HepG2 (cell line): ENCODE results near the gene LINS1. TPM values are rescaled to one million over a fixed set of nuclear protein-coding genes. Genes with fewer than 3 reads are reported as not detected.

Experiments
- ATAC-seq: fragments of 200-7000 bp; cut with Tn5 transposase; 3 replicates; pipeline ENCODE4 v1.9.1; 2020; ENCODE audit warnings: mild to moderate bottlenecking, moderate library complexity
- Bru-seq: library from RNA; stranded (reverse); fragments of 400-500 nt; gene quantifications from one replicate; lab custom pipeline; 2021; lab: Mats Ljungman, UMichigan
- BruChase-seq, 2 experiments: library from RNA; stranded (reverse); fragments of 400-500 nt; gene quantifications; one replicate each; lab custom pipeline; 2021; lab: Mats Ljungman, UMichigan
- BruUV-seq: library from RNA; stranded (reverse); fragments of 400-500 nt; replicated peaks from 2 replicates; lab custom pipeline; 2021; lab: Mats Ljungman, UMichigan
- CTCF ChIA-PET: fragments of 300-600 bp; formaldehyde crosslinking; extraction: SDS; loops from one replicate; lab custom pipeline; 2021; ENCODE audit warnings: low total read pairs, inconsistent platforms, low intra/inter-chr PET ratio; lab: Yijun Ruan, JAX
- POLR2A ChIA-PET: fragments of 350-600 bp; sonication (Branson Sonifier 250); formaldehyde crosslinking; loops from one replicate; lab custom pipeline; 2020; ENCODE audit warnings: antibody characterized with exemption, inconsistent platforms; lab: Yijun Ruan, JAX
- DNase-seq: peaks from one replicate; pipeline ENCODE4 v3.0.0-alpha.2; 2015; ENCODE audit warnings: low spot score
- FAIRE-seq: peaks from 3 replicates; lab custom pipeline; 2011; peaks lifted over from hg19 to GRCh38; lab: Jason Lieb, UNC
- H2AFZ ChIP-seq: one replicate; pipeline ENCODE4 v1.6.1; 2011; ENCODE audit warnings: low read length, inconsistent platforms
- H3K27ac ChIP-seq: fragments of 300-600 bp; 3 replicates; pipeline ENCODE4 v1.8.0; 2011; ENCODE audit warnings: mixed run types, mild to moderate bottlenecking, mixed read lengths, low read length, inconsistent platforms; ENCODE audit not compliant: insufficient read depth; ENCODE audit errors: extremely low read length
- H3K27me3 ChIP-seq, 2 experiments: fragments of 200-600 bp in 1 of 2; 2 replicates in 1 of 2; 3 replicates in 1 of 2; pipeline versions ENCODE4 v1.6.0 to v1.8.0; 2011; ENCODE audit warnings: low read length in 2 of 2, mild to moderate bottlenecking in 2 of 2, moderate library complexity in 2 of 2, inconsistent platforms in 1 of 2; ENCODE audit not compliant: insufficient read depth in 2 of 2, control insufficient read depth in 1 of 2
- H3K36me3 ChIP-seq, 2 experiments: fragments of 200-600 bp in 1 of 2; replicated peaks in 1 of 2; 2 replicates in 1 of 2; 3 replicates in 1 of 2; pipeline versions ENCODE4 v1.5.1 to v1.8.0; 2011; ENCODE audit warnings: low read length in 2 of 2, inconsistent platforms in 1 of 2; ENCODE audit not compliant: insufficient read depth in 2 of 2, control insufficient read depth in 1 of 2
- H3K4me1 ChIP-seq: 2 replicates; pipeline ENCODE4 v1.5.1; 2012; ENCODE audit warnings: low read length, inconsistent platforms; ENCODE audit not compliant: insufficient read depth
- H3K4me2 ChIP-seq: 2 replicates; pipeline ENCODE4 v1.6.0; 2011; ENCODE audit warnings: low read depth, low read length, inconsistent platforms
- H3K4me3 ChIP-seq, 3 experiments: fragments of 200-600 bp in 1 of 3; sonication (generic), shearing (Covaris generic) in 1 of 3; replicated peaks in 1 of 3; 2 replicates each; pipeline ENCODE4 v1.5.1; 2011 to 2016; ENCODE audit warnings: low read length in 3 of 3, inconsistent platforms in 2 of 3, low read depth in 2 of 3, mild to moderate bottlenecking in 2 of 3, control low read depth in 1 of 3, mixed read lengths in 1 of 3; ENCODE audit not compliant: insufficient read depth in 1 of 3
- H3K79me2 ChIP-seq: one replicate; pipeline ENCODE4 v1.6.1; 2011; ENCODE audit warnings: low read length, inconsistent platforms; ENCODE audit not compliant: insufficient read depth
- H3K9ac ChIP-seq: 2 replicates; pipeline ENCODE4 v1.6.0; 2011; ENCODE audit warnings: mild to moderate bottlenecking, low read depth, low read length, inconsistent platforms; ENCODE audit not compliant: insufficient read depth
- H3K9me3 ChIP-seq: 2 replicates; pipeline ENCODE4 v1.5.1; 2012; ENCODE audit warnings: mild to moderate bottlenecking, low read length
- H4K20me1 ChIP-seq: 2 replicates; pipeline ENCODE4 v1.6.0; 2011; ENCODE audit warnings: inconsistent platforms, mild to moderate bottlenecking, low read length, moderate library complexity; ENCODE audit not compliant: insufficient read depth
- BCL6 ChIP-seq: IDR thresholded peaks from 2 replicates; pipeline ENCODE4 v1.6.1; 2016; ENCODE audit warnings: missing genetic modification reagents, missing compliant biosample characterization
- ERF ChIP-seq: IDR thresholded peaks from 2 replicates; pipeline ENCODE4 v1.6.1; 2018; ENCODE audit warnings: missing biosample characterization, missing genetic modification reagents
- HNRNPLL ChIP-seq: fragments of 200-400 bp; formaldehyde crosslinking; IDR thresholded peaks from 2 replicates; pipeline ENCODE4 v1.6.1; 2017; ENCODE audit warnings: mild to moderate bottlenecking, low read depth, low read length; ENCODE audit not compliant: poor library complexity, severe bottlenecking
- JUN ChIP-seq: sonication (generic); formaldehyde crosslinking; IDR thresholded peaks from 2 replicates; pipeline ENCODE4 v1.4.0; 2020; ENCODE audit warnings: mild to moderate bottlenecking, missing genetic modification reagents
- KLF13 ChIP-seq: sonication (generic); formaldehyde crosslinking; IDR thresholded peaks from 2 replicates; pipeline ENCODE4 v1.4.0; 2020; ENCODE audit warnings: mild to moderate bottlenecking, missing genetic modification reagents
- KMT2A ChIP-seq: sonication (generic); formaldehyde crosslinking; IDR thresholded peaks from 2 replicates; pipeline ENCODE4 v1.4.0; 2020; ENCODE audit warnings: missing genetic modification reagents
- RFXAP ChIP-seq: sonication (generic); formaldehyde crosslinking; IDR thresholded peaks from 2 replicates; pipeline ENCODE4 v1.4.0; 2020; ENCODE audit warnings: missing genetic modification reagents, borderline replicate concordance
- SMAD3 ChIP-seq: sonication (generic); formaldehyde crosslinking; IDR thresholded peaks from 2 replicates; pipeline ENCODE4 v1.4.0; 2020; ENCODE audit warnings: missing genetic modification reagents
- U2AF1 ChIP-seq: fragments of 200-400 bp; formaldehyde crosslinking; optimal IDR thresholded peaks from 2 replicates; pipeline ENCODE3; 2017; ENCODE audit warnings: mild to moderate bottlenecking, low read depth, low read length
- ZMYM2 ChIP-seq: sonication (generic); formaldehyde crosslinking; IDR thresholded peaks from 2 replicates; pipeline ENCODE4 v1.8.0; 2022; ENCODE audit warnings: mild to moderate bottlenecking, missing genetic modification reagents
- ZNF430 ChIP-seq: sonication (generic); formaldehyde crosslinking; IDR thresholded peaks from 2 replicates; pipeline ENCODE4 v1.9.0; 2021; ENCODE audit warnings: mild to moderate bottlenecking, missing genetic modification reagents
- ZNF550 ChIP-seq: sonication (generic); formaldehyde crosslinking; IDR thresholded peaks from 2 replicates; pipeline ENCODE4 v1.4.0; 2020; ENCODE audit warnings: mild to moderate bottlenecking, missing genetic modification reagents, borderline replicate concordance
- ZNF749 ChIP-seq: sonication (generic); formaldehyde crosslinking; IDR thresholded peaks from 2 replicates; pipeline ENCODE4 v1.8.0; 2022; ENCODE audit warnings: mild to moderate bottlenecking, missing genetic modification reagents, moderate library complexity, borderline replicate concordance
- ZNF879 ChIP-seq: sonication (generic); formaldehyde crosslinking; IDR thresholded peaks from 2 replicates; pipeline ENCODE4 v1.8.1; 2023; ENCODE audit warnings: missing genetic modification reagents
- WGBS: methylation state at CpG from one replicate; pipeline ENCODE4 v1.1.6; 2017; ENCODE audit warnings: low lambda C conversion rate; 5-methylcytosine and 5-hydroxymethylcytosine counted together
- in situ Hi-C: cut with HindIII; loops from 2 replicates; pipeline ENCODE4 v1.10.0; 2017; ENCODE audit warnings: low pct_unique_long_range_greater_than_20kb; ENCODE audit not compliant: extremely low pct_ligation_motif_present
- intact Hi-C: fragments of 100-400 bp; cut with micrococcal nuclease; formaldehyde crosslinking; loops from one replicate; pipeline ENCODE4 v1.10.0; 2022; ENCODE audit not compliant: unreplicated experiment
- long read RNA-seq, 2 experiments: library from RNA in 1 of 2; library from polyadenylated mRNA in 1 of 2; stranded (forward) in 1 of 2; unstranded in 1 of 2; transcript quantifications; one replicate each; pipeline ENCODE4 v2.0.0, GENCODE V29; 2019 to 2022
- polyA minus RNA-seq, 3 experiments: library from RNA; depleted of rRNA, polyadenylated mRNA; stranded (reverse); fragments of >200 nt; gene quantifications; 2 replicates each; pipeline ENCODE4 v1.2.3, GENCODE V29; 2011; ENCODE audit warnings: low replicate concordance in 1 of 3
- polyA plus RNA-seq, 8 experiments: library from polyadenylated mRNA; depleted of rRNA in 3 of 8; stranded (reverse) in 7 of 8; unstranded in 1 of 8; fragments of >200 nt; fragmentation: Illumina TruSeq in 4 of 8; extraction: Trizol in 4 of 8; gene quantifications; 2 replicates each; pipeline versions ENCODE4 v1.2.1 to v1.2.3, GENCODE V29; 2011 to 2016; ENCODE audit warnings: low read depth in 4 of 8, missing spikeins in 1 of 8, mixed read lengths in 1 of 8; ENCODE audit not compliant: insufficient read depth in 1 of 8
- total RNA-seq, 5 experiments: library from RNA; depleted of rRNA; stranded (reverse); fragments of >200 nt; fragmentation: Illumina TruSeq; extraction: Trizol; gene quantifications; 2 replicates each; pipeline ENCODE4 v1.2.3, GENCODE V29; 2016; ENCODE audit warnings: low read depth in 1 of 5
- TF ChIP-seq, protein P1 (sequence below): sonication (generic); formaldehyde crosslinking; IDR thresholded peaks from 2 replicates; pipeline ENCODE4 v1.4.0; 2020; ENCODE audit warnings: mild to moderate bottlenecking, missing genetic modification reagents

LINS1 gene, protein sequence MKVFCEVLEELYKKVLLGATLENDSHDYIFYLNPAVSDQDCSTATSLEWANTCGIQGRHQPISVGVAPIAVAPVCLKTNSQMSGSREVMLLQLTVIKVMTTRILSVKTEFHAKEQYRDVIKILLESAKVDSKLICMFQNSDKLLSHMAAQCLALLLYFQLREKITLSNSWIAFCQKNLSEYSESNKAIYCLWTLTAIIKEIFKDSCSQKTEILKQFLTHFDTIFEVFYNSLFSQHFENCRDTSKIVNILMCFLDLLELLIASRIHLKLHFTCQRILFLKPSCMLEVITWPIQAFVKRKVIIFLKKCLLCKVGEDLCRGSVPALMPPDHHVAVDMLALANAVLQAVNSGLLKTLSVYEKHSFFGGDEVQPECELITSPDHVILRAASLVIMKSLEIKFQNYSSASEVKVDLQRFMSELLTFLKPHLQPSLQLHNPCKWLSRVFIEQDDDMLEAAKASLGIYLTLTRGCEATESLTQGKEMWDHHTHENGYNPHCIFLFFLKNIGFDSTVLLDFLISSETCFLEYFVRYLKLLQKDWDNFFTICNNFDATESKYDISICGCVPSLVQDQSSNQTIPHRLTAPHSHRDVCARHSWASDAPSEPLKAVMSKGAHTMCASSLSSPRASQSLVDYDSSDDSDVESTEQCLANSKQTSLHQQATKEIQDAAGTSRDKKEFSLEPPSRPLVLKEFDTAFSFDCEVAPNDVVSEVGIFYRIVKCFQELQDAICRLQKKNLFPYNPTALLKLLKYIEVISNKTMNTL
- total RNA-seq (2016; rRNA removed; fragmentation: Illumina TruSeq; extraction: Trizol) (9.6 and 10.4 TPM in 2 replicates), polyA plus RNA-seq (2011; rRNA removed) (9.8 and 10.0 TPM in 2 replicates), polyA minus RNA-seq (2011; rRNA and poly(A)+ RNA removed; ENCODE audit: low replicate concordance) (13.1 and 33.6 TPM in 2 replicates), Bru-seq, nascent RNA (percentile 63 among the genes with signal in this experiment), BruChase-seq, experiment 1, labeled RNA remaining after a 6-hour chase (percentile 59 among the genes with signal in this experiment), BruChase-seq, experiment 2, labeled RNA remaining after a 2-hour chase (percentile 64 among the genes with signal in this experiment)
- 3.5 and 5.2 TPM in 2 replicates for total RNA-seq (2016; cell fraction: cytosol; rRNA removed; fragmentation: Illumina TruSeq; extraction: Trizol; ENCODE audit: low read depth)
- 9.2 and 9.9 TPM in 2 replicates for total RNA-seq (2016; cell fraction: insoluble cytoplasmic fraction; rRNA removed; fragmentation: Illumina TruSeq; extraction: Trizol)
- total RNA-seq (2016; cell fraction: membrane; rRNA removed; fragmentation: Illumina TruSeq; extraction: Trizol) = 3.2 and 5.2 TPM in 2 replicates
- total RNA-seq (2016; cell fraction: nucleus; rRNA removed; fragmentation: Illumina TruSeq; extraction: Trizol) = 24.6 and 32.3 TPM in 2 replicates
- 1.6 and 3.0 TPM in 2 replicates for polyA plus RNA-seq (2011; cell fraction: cytosol; rRNA removed)
- polyA plus RNA-seq (2011; cell fraction: nucleus; rRNA removed) = 13.4 and 14.4 TPM in 2 replicates
- 3.9 and 4.8 TPM in 2 replicates for polyA plus RNA-seq (2012)
- 0.54 and 1.7 TPM in 2 replicates for polyA plus RNA-seq (2016; cell fraction: cytosol; fragmentation: Illumina TruSeq; extraction: Trizol; ENCODE audit: low read depth)
- 6.5 and 7.2 TPM in 2 replicates for polyA plus RNA-seq (2016; cell fraction: insoluble cytoplasmic fraction; fragmentation: Illumina TruSeq; extraction: Trizol; ENCODE audit: low read depth)
- 2.4 and 3.1 TPM in 2 replicates for polyA plus RNA-seq (2016; cell fraction: membrane; fragmentation: Illumina TruSeq; extraction: Trizol; ENCODE audit: low read depth)
- polyA plus RNA-seq (2016; cell fraction: nucleus; fragmentation: Illumina TruSeq; extraction: Trizol; ENCODE audit: insufficient read depth, low read depth) = 38.7 and 40.0 TPM in 2 replicates
- polyA minus RNA-seq (2011; cell fraction: cytosol; rRNA and poly(A)+ RNA removed) = 1.3 and 3.7 TPM in 2 replicates
- polyA minus RNA-seq (2011; cell fraction: nucleus; rRNA and poly(A)+ RNA removed) = 30.8 and 36.2 TPM in 2 replicates
- long read RNA-seq, experiment 1, full-length matches to known transcripts = 1 of 3 reads
- long read RNA-seq, experiment 1, partial matches to known transcripts = 1 of 3 reads
- long read RNA-seq, experiment 1, other reads (novel, unspliced or antisense) = 1 of 3 reads
- long read RNA-seq, experiment 2, partial matches to known transcripts = 0 of 6 reads
- long read RNA-seq, experiment 2, other reads (novel, unspliced or antisense) = 6 of 6 reads

DNA sequence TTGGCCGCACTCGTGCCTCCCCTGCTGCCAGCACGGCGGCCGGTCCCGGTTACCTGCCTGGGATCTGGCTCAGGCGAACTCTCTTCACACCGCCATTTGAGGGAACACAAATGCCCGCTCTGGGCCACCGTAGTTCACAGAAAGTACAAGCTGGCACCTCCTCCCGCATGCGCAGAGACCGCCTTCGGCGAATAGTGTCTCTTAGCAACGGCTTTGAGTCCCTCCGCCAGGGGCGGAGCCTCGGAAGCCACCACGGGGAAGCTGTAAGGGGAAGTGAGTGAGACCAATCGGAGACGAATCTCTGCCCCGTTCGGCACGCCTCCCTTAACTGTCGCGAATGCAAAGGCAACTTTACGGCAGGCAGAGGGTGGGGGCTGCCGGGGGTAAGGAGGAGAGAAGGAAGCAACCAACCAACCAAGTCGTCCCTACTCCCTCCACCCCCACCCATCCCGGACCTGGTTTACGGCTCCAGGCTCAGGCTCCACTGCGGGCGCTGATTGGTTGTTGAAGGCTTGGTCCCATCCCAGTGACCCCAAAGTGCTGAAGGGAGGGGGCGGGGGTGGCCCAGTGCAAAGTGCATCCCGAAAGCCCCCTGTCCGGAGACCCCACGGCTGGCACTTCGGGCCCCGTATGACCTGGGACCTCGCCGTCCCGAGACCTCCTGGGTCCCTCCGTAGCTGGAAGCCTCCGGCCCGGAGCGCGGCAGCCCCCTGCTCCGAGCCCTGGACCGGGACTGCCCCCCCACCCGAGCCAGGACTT, at the start of gene LINS1, which contains the start of gene ASB7:
Gene LINS1 (minus strand): TSS at position 121 of the 759 bp plus-strand sequence. CDS start 21,342 bp downstream, outside the sequence.
Gene ASB7 (plus strand): TSS at position 526 of the 759 bp plus-strand sequence. CDS start 9,628 bp downstream, outside the sequence.
- Histone ChIP-seq H3K4me1 (peaks cover 54% of the 10 kb centered on the region), H3K79me2 (peaks cover 82% of the 10 kb centered on the region), H3K36me3 (peaks cover 0 to 12% of the 10 kb centered on the region in 2 experiments; a peak in 2 of 5 replicates), H3K9ac (peak within 1 kb of the TSS; percentile 86), H3K4me3 (peak within 1 kb of the TSS; percentile 85 to 99 (median 99)), H3K27me3 (no peaks in the 10 kb centered on the region; a peak in 1 of 5 replicates), H4K20me1 (no peaks in the 10 kb centered on the region), H2AFZ (peak within 1 kb of the TSS; percentile 9), H3K9me3 (no peaks in the 10 kb centered on the region), H3K4me2 (peak within 1 kb of the TSS; percentile 94), H3K27ac (peak within 1 kb of the TSS; percentile 71)
- in situ Hi-C loops = loop anchor here (10.0 kb wide), 1 partner anchor 247 kb away; no protein-coding TSS in a partner anchor
- intact Hi-C loops = loop anchor here (1.0 kb wide), 1 partner anchor 252 kb away; no protein-coding TSS in a partner anchor
- ATAC-seq = peak; percentile 96
- CTCF ChIA-PET = no interaction called here
- WGBS = under 1% methylated on average over 29 of the region's 51 CpGs
- POLR2A ChIA-PET = interaction anchor here (0.7 to 1.4 kb wide), 6 partner anchors 8 to 468 kb away, joined by 3 to 5 read pairs (median 4); no protein-coding TSS in a partner anchor
- peak; percentile 100 for DNase-seq
- FAIRE-seq = peak; percentile 90
- no TSS peak for BruUV-seq
- TF ChIP-seq RFXAP (CRISPR knock-in tag) = no peak; the same call in 1 of the 2 replicates
- 0 out of 2 replicates have a peak, but pooled peaks have one; percentile 25 for TF ChIP-seq SMAD3
- TF ChIP-seq ZNF749 (CRISPR knock-in tag) = peak; percentile 39; the same call in 1 of the 2 replicates
- TF ChIP-seq BCL6 = peak; percentile 52; the same call in 1 of the 2 replicates
- TF ChIP-seq HNRNPLL = peak; percentile 81
- TF ChIP-seq U2AF1 = peak; percentile 89
- TF ChIP-seq, protein P1, sequence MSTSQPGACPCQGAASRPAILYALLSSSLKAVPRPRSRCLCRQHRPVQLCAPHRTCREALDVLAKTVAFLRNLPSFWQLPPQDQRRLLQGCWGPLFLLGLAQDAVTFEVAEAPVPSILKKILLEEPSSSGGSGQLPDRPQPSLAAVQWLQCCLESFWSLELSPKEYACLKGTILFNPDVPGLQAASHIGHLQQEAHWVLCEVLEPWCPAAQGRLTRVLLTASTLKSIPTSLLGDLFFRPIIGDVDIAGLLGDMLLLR (CRISPR knock-in tag) = no peak
- TF ChIP-seq JUN (CRISPR knock-in tag) = peak; percentile 47; the same call in 1 of the 2 replicates
- TF ChIP-seq ZNF879 (CRISPR knock-in tag) = no peak
- no peak for TF ChIP-seq ZNF550 (CRISPR knock-in tag)
- TF ChIP-seq KLF13 (CRISPR knock-in tag) = no peak
- no peak for TF ChIP-seq ZMYM2
- TF ChIP-seq KMT2A (CRISPR knock-in tag) = peak; percentile 79; the same call in 1 of the 2 replicates
- peak; percentile 5; the same call in 1 of the 2 replicates for TF ChIP-seq ERF (CRISPR knock-in tag)
- peak; percentile 69; the same call in 1 of the 2 replicates for TF ChIP-seq ZNF430 (CRISPR knock-in tag)
